Smooth muscle cell of the umbilical artery (primary cell): ENCODE data around the gene EEA1. TPM values are rescaled to one million over a fixed set of nuclear protein-coding genes. Genes with fewer than 3 reads are reported as not detected.

Source experiments
- total RNA-seq: library from RNA; depleted of rRNA; stranded (reverse); fragments of >200 nt; gene quantifications from 2 replicates; pipeline ENCODE4 v1.2.3, GENCODE V29; 2014

The EEA1 gene
- 26.7 and 31.6 TPM in 2 replicates for total RNA-seq

GRCh38 chr12:92928962-92929915, at the start of gene EEA1:
Gene EEA1 (minus strand): TSS chr12:92929295. CDS start chr12:92929066, 229 bp downstream.

Other genes with a start within 250 kb of the EEA1 start
- gene PLEKHG7, start 226.3 kb downstream of the EEA1 start, total RNA-seq: not detected in 2 replicates